ENCODE results near the gene KIF13A.

KIF13A gene

DNA sequence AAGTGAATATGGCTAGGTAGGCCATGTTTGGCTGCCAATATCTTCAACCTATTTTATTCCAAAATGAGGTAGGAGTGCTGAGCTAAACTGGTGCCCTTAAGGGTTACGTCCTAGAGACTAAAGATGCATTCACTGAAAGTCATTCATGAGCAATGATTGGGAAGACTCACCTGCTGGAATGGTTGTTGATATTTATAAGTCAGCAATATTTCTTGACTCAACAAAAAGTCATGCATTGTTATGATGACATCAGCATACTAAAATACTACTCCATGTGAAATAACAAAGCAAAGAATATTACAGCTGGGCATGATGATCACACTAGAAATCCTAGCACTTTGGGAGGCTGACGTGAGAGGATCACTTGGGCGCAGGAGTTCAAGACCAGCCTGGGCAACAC is 263.1 kb downstream of the KIF13A start:
- DNase-seq (ENCODE audit: low read depth in 3 of 3): no peak

DNA sequence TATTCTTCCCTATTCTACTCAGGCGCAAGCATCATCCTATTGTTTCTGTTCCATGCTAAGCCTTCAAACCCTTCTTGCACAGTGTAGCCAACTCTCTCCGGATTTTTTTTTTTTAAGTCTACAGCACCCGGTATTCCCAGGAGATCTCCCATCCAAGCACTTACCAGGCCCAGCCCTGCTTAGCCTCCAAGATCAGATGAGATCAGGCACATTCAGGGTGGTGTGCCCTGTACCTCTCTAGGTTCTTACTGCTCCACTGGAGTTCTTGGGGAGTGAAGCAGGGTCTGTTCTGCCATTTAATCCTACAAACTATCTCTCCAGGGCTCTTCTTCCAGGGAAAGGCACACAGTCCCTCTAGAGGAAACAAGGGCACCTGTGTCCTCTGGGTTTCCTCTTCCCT is 265.8 kb downstream of the KIF13A start:
- DNase-seq (ENCODE audit: low read depth in 3 of 3): no peak

GRCh38 chr6:17719323-17720041 is 268.0 kb downstream of the KIF13A start:
- no peak for DNase-seq (ENCODE audit: low read depth in 3 of 3)

DNA sequence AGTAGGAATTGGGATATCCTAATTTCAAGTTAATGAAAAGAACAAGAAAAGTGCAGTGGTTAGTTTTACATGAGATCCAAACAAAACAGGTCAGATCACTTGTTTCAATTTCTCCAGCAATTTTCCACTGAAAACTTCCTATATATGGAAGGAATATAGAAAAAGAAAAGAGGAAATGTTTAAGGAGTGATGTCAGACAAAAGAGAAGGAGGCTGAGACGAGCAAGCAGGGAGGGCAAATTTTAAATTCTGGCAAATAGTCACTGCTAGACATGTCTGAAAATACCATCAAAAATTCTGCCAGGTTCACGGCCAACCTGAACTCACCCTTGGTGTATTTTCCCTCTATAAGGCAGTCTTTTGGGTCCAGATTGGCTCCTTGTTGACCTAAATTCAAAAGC is 271.2 kb downstream of the KIF13A start:
- DNase-seq (ENCODE audit: low read depth in 3 of 3): no peak

- no peak for DNase-seq (ENCODE audit: low read depth in 3 of 3)
These were observed 272.3 kb downstream of the KIF13A start for GRCh38 chr6:17714879-17715851.

DNA sequence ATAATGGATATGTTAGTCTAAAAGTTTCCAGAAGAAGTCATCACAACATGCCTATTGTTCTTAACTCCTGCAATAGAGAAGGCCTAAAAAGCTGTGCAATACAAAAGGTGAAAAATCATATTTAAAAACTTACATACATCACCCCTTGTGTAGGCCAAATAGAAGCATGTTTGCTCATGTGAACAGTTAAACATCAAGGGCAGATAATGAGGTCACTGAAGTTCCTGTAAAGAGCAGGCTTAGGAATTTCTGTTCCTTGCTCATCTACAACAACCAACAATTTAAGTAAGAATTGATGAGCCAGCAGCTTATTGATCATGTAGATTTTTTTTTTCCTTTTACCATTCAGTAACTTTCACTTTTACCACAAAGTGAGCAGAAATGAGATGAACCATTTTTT is 273.3 kb downstream of the KIF13A start:
- DNase-seq (ENCODE audit: low read depth in 3 of 3): no peak

GRCh38 chr6:17712576-17712975 is 274.9 kb downstream of the KIF13A start:
- no peak for DNase-seq (ENCODE audit: low read depth in 3 of 3)

- no peak for DNase-seq (ENCODE audit: low read depth in 3 of 3)
These were observed 277.1 kb downstream of the KIF13A start for GRCh38 chr6:17710331-17710730.

- DNase-seq (ENCODE audit: low read depth in 3 of 3): no peak
These were observed 278.0 kb downstream of the KIF13A start for GRCh38 chr6:17709476-17709875.

Data from stimulated activated CD4-positive, alpha-beta T cell treated with anti-CD3 and anti-CD28 coated beads, TNF-alpha, amount 100 ng/mL, for 4 hours (primary cell).